Measurements from ENCODE around the gene NR2E3. TPM values are rescaled to one million over a fixed set of nuclear protein-coding genes. Genes with fewer than 3 reads are reported as not detected.

NR2E3 gene
- total and polyA plus RNA-seq, 2 of the 13 experiments (the other 11 are each of a cell fraction or from before 2014, with no cell fraction given), result not detected

DNA sequence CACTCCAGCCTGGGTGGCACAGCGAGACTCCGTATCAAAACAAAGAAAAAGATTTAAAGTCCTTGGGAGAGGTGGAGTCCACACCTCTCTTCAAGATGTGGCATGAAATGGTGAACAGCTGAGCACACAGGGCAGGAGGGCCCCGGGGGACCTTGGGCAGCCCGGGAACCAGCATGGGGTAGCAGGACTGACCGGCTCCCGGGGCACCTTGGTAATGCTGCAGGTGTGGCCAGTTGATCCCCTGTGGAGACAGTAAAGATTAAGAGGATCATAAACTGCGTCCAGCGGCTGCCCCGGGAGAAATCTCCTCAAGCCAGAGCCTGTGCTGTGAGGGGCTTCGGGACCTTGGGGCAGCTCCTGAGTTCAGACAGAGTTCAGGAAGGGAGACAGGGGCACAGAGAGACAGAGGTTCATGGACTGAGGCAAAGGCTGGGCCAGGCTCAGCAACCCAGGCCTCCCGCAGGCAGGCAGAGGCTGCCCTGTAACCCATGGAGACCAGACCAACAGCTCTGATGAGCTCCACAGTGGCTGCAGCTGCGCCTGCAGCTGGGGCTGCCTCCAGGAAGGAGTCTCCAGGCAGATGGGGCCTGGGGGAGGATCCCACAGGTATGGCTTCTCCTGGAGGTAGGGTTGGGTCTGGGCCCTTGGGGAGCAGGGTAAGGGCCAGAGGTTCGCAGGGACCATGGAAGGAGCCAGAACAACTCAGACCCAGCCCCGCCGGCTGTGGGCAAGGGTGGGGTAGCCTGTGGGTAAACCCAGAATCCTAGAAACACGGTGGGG lies at the start of gene NR2E3 (continued):
- TF ChIP-seq, protein P1, sequence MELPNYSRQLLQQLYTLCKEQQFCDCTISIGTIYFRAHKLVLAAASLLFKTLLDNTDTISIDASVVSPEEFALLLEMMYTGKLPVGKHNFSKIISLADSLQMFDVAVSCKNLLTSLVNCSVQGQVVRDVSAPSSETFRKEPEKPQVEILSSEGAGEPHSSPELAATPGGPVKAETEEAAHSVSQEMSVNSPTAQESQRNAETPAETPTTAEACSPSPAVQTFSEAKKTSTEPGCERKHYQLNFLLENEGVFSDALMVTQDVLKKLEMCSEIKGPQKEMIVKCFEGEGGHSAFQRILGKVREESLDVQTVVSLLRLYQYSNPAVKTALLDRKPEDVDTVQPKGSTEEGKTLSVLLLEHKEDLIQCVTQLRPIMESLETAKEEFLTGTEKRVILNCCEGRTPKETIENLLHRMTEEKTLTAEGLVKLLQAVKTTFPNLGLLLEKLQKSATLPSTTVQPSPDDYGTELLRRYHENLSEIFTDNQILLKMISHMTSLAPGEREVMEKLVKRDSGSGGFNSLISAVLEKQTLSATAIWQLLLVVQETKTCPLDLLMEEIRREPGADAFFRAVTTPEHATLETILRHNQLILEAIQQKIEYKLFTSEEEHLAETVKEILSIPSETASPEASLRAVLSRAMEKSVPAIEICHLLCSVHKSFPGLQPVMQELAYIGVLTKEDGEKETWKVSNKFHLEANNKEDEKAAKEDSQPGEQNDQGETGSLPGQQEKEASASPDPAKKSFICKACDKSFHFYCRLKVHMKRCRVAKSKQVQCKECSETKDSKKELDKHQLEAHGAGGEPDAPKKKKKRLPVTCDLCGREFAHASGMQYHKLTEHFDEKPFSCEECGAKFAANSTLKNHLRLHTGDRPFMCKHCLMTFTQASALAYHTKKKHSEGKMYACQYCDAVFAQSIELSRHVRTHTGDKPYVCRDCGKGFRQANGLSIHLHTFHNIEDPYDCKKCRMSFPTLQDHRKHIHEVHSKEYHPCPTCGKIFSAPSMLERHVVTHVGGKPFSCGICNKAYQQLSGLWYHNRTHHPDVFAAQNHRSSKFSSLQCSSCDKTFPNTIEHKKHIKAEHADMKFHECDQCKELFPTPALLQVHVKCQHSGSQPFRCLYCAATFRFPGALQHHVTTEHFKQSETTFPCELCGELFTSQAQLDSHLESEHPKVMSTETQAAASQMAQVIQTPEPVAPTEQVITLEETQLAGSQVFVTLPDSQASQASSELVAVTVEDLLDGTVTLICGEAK (IDR thresholded peaks at IDR 0.05), result no peak
- TF ChIP-seq, protein P1 (CRISPR knock-in tag; IDR thresholded peaks at IDR 0.05), result no peak

DNA sequence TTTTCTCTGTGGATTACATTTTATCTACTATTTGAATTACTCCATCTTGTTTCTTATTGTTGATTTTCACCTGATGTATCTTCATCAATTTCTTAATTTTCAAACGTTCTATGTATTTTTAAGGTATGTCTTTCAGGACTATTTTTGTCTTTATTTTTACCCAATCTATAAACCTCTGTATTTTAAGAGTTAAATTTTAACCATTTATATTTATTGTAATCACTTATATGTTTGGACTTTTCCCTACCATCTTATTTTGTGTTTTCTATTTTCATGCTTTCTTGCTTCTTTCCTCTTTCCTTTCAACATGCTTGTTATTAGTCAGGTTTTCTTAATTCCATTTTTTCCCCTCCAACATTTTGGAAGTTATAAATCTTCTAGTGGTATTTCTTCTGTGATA lies 49.5 kb upstream of the NR2E3 start:
- in situ Hi-C loops (cut with HindIII; ENCODE audit: extremely low pct_ligation_motif_present, low pct_unique_long_range_greater_than_20kb) (no loop called here), intact Hi-C loops (cut with micrococcal nuclease; ENCODE audit: unreplicated experiment) (no loop called here)
- Histone ChIP-seq H3K4me2 (ENCODE audit: low read depth, low read length) (no peak overlapping the region), H2AFZ (ENCODE audit: low read length) (no peak overlapping the region), H3K4me1 (ENCODE audit: insufficient read depth, low read length) (peaks cover 17% of the 10 kb centered on the region), H3K27me3 (ENCODE audit: control insufficient read depth in 1 of 2, insufficient read depth in 2 of 2, low read length in 2 of 2) (0 out of 5 replicates have a peak, but pooled peaks cover 0 to 1% of the 10 kb centered on the region in 2 experiments), H3K36me3 (replicated peaks in 1 of 2; ENCODE audit: control insufficient read depth in 1 of 2, insufficient read depth in 2 of 2, low read length in 2 of 2) (no peaks in the 10 kb centered on the region), H3K9me3 (ENCODE audit: low read length) (no peaks in the 10 kb centered on the region), H3K9ac (ENCODE audit: insufficient read depth, low read depth, low read length) (no peak overlapping the region), H3K27ac (ENCODE audit: extremely low read length, insufficient read depth, low read length) (no peak overlapping the region), H3K79me2 (ENCODE audit: insufficient read depth, low read length) (no peaks in the 10 kb centered on the region), H3K4me3 (replicated peaks in 1 of 3; ENCODE audit: insufficient read depth in 1 of 3, low read depth in 2 of 3, low read length in 3 of 3) (no peak overlapping the region), H4K20me1 (ENCODE audit: insufficient read depth, low read length) (no peaks in the 10 kb centered on the region)
- BruUV-seq (replicated peaks), result no TSS peak
- POLR2A ChIA-PET, result interaction anchor here (1.0 to 1.3 kb wide), 3 partner anchors 10 to 17 kb away, joined by 3 to 5 read pairs (median 4); no protein-coding TSS in a partner anchor
- TF ChIP-seq FOXO1 (CRISPR knock-in tag; IDR thresholded peaks at IDR 0.05) (no peak), NR2F1 (CRISPR knock-in tag; IDR thresholded peaks at IDR 0.05) (no peak), GLI4 (CRISPR knock-in tag; IDR thresholded peaks at IDR 0.05; ENCODE audit: borderline replicate concordance) (no peak)
- TF ChIP-seq, protein P2, sequence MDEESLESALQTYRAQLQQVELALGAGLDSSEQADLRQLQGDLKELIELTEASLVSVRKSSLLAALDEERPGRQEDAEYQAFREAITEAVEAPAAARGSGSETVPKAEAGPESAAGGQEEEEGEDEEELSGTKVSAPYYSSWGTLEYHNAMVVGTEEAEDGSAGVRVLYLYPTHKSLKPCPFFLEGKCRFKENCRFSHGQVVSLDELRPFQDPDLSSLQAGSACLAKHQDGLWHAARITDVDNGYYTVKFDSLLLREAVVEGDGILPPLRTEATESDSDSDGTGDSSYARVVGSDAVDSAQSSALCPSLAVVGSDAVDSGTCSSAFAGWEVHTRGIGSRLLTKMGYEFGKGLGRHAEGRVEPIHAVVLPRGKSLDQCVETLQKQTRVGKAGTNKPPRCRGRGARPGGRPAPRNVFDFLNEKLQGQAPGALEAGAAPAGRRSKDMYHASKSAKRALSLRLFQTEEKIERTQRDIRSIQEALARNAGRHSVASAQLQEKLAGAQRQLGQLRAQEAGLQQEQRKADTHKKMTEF (CRISPR knock-in tag; IDR thresholded peaks at IDR 0.05), result no peak
- FAIRE-seq (no peak), ATAC-seq (no peak), DNase-seq (ENCODE audit: low spot score) (no peak)
- WGBS (ENCODE audit: low lambda C conversion rate), result 12% methylated on average over 1 of the region's 1 CpG
- CTCF ChIA-PET (ENCODE audit: low intra/inter-chr PET ratio, low total read pairs), result no interaction called here

Measured in HepG2 (cell line).